HepG2 (cell line): Measurements from ENCODE around the gene POLG2. TPM values are rescaled to one million over a fixed set of nuclear protein-coding genes. Genes with fewer than 3 reads are reported as not detected.

ENCODE experiments used
- FOXK1 ChIP-seq: sonication (generic); formaldehyde crosslinking; IDR thresholded peaks from 2 replicates; pipeline ENCODE4 v1.4.0; 2020; ENCODE audit warnings: low read depth, missing genetic modification reagents, borderline replicate concordance
- FUBP1 ChIP-seq: sonication (generic); formaldehyde crosslinking; IDR thresholded peaks from 2 replicates; pipeline ENCODE4 v1.5.1; 2020; ENCODE audit warnings: missing genetic modification reagents, mild to moderate bottlenecking, borderline replicate concordance
- GPN1 ChIP-seq: sonication (generic); formaldehyde crosslinking; IDR thresholded peaks from 2 replicates; pipeline ENCODE4 v1.5.1; 2020; ENCODE audit warnings: missing genetic modification reagents, borderline replicate concordance
- GTF2F1 ChIP-seq: fragments of 150-350 bp; IDR thresholded peaks from 2 replicates; pipeline ENCODE4 v1.6.1; 2014; ENCODE audit warnings: low read length
- HES4 ChIP-seq: sonication (generic); formaldehyde crosslinking; IDR thresholded peaks from 2 replicates; pipeline ENCODE4 v1.9.0; 2021; ENCODE audit warnings: mild to moderate bottlenecking, missing genetic modification reagents, borderline replicate concordance
- HNRNPUL1 ChIP-seq: fragments of 200-400 bp; formaldehyde crosslinking; IDR thresholded peaks from 2 replicates; pipeline ENCODE4 v1.6.1; 2017; ENCODE audit warnings: low read depth, mild to moderate bottlenecking, low read length, moderate library complexity
- IRF9 ChIP-seq: sonication (generic); formaldehyde crosslinking; IDR thresholded peaks from 2 replicates; pipeline ENCODE4 v1.8.0; 2022; ENCODE audit warnings: missing genetic modification reagents, mild to moderate bottlenecking, borderline replicate concordance
- KLF6 ChIP-seq: IDR thresholded peaks from 2 replicates; pipeline ENCODE4 v1.8.0; 2016; ENCODE audit warnings: missing biosample characterization, missing genetic modification reagents
- NCOR1 ChIP-seq: fragments of 200-600 bp; sonication (generic); IDR thresholded peaks from 2 replicates; pipeline ENCODE4 v1.7.0; 2017; ENCODE audit warnings: antibody characterized with exemption, low read length, borderline replicate concordance
- NFE2L2 ChIP-seq: fragments of 150-350 bp; IDR thresholded peaks from 2 replicates; pipeline ENCODE4 v1.6.1; 2014; ENCODE audit warnings: low read length
- POLR2G ChIP-seq: fragments of 200-400 bp; formaldehyde crosslinking; IDR thresholded peaks from 2 replicates; pipeline ENCODE4 v1.6.1; 2018; ENCODE audit warnings: mild to moderate bottlenecking, low read depth, low read length, moderate library complexity
- THAP7 ChIP-seq: sonication (generic); formaldehyde crosslinking; IDR thresholded peaks from 2 replicates; pipeline ENCODE4 v1.8.1; 2023; ENCODE audit warnings: mild to moderate bottlenecking, missing genetic modification reagents
- ZBTB38 ChIP-seq: sonication (generic); formaldehyde crosslinking; IDR thresholded peaks from 2 replicates; pipeline ENCODE4 v1.5.1; 2020; ENCODE audit warnings: mild to moderate bottlenecking, missing genetic modification reagents
- ZFP36L2 ChIP-seq: sonication (generic); formaldehyde crosslinking; IDR thresholded peaks from 2 replicates; pipeline ENCODE4 v1.4.0; 2020; ENCODE audit warnings: missing genetic modification reagents
- ZHX2 ChIP-seq, 2 experiments: sonication (generic) in 1 of 2; formaldehyde crosslinking in 1 of 2; IDR thresholded peaks; 2 replicates each; pipeline versions ENCODE4 v1.6.1 to v1.9.0; 2014 to 2022; ENCODE audit warnings: antibody characterized with exemption in 1 of 2, borderline replicate concordance in 1 of 2, inconsistent platforms in 1 of 2, low read depth in 1 of 2, missing genetic modification reagents in 1 of 2
- ZMAT5 ChIP-seq: sonication (generic); formaldehyde crosslinking; IDR thresholded peaks from 2 replicates; pipeline ENCODE4 v1.5.0; 2020; ENCODE audit warnings: mild to moderate bottlenecking, low read depth, missing genetic modification reagents, borderline replicate concordance
- ZNF124 ChIP-seq: sonication (generic); formaldehyde crosslinking; IDR thresholded peaks from 2 replicates; pipeline ENCODE4 v1.4.0; 2020; ENCODE audit warnings: missing genetic modification reagents
- ZNF207 ChIP-seq: fragments of 450-650 bp; IDR thresholded peaks from 2 replicates; pipeline ENCODE4 v1.6.1; 2016; ENCODE audit warnings: antibody characterized with exemption, borderline replicate concordance
- ZNF577 ChIP-seq: sonication (generic); formaldehyde crosslinking; IDR thresholded peaks from 2 replicates; pipeline ENCODE4 v1.4.0; 2020; ENCODE audit warnings: mild to moderate bottlenecking, low read depth, missing genetic modification reagents, borderline replicate concordance
- ZNF792 ChIP-seq: IDR thresholded peaks from 2 replicates; pipeline ENCODE4 v1.6.1; 2016
- ZSCAN25 ChIP-seq: sonication (generic); formaldehyde crosslinking; IDR thresholded peaks from 2 replicates; pipeline ENCODE4 v1.8.0; 2022; ENCODE audit warnings: mild to moderate bottlenecking, missing genetic modification reagents
- polyA plus RNA-seq, 8 experiments: library from polyadenylated mRNA; depleted of rRNA in 3 of 8; stranded (reverse) in 7 of 8; unstranded in 1 of 8; fragments of >200 nt; fragmentation: Illumina TruSeq in 4 of 8; extraction: Trizol in 4 of 8; gene quantifications; 2 replicates each; pipeline versions ENCODE4 v1.2.1 to v1.2.3, GENCODE V29; 2011 to 2016; ENCODE audit warnings: low read depth in 4 of 8, missing spikeins in 1 of 8, mixed read lengths in 1 of 8; ENCODE audit not compliant: insufficient read depth in 1 of 8
- total RNA-seq, 5 experiments: library from RNA; depleted of rRNA; stranded (reverse); fragments of >200 nt; fragmentation: Illumina TruSeq; extraction: Trizol; gene quantifications; 2 replicates each; pipeline ENCODE4 v1.2.3, GENCODE V29; 2016; ENCODE audit warnings: low read depth in 1 of 5

POLG2 gene
- total and polyA plus RNA-seq, 2 of the 13 experiments (the other 11 are each of a cell fraction or from before 2014, with no cell fraction given) = 21.1 to 25.5 TPM

- TF ChIP-seq THAP7 (CRISPR knock-in tag) (no peak), HES4 (CRISPR knock-in tag) (0 out of 2 replicates have a peak, but pooled peaks have one; percentile 4), IRF9 (CRISPR knock-in tag) (no peak), ZSCAN25 (CRISPR knock-in tag) (peak; percentile 1; the same call in 1 of the 2 replicates), HNRNPUL1 (no peak), FUBP1 (CRISPR knock-in tag) (no peak), ZNF207 (no peak), NCOR1 (no peak), FOXK1 (CRISPR knock-in tag) (no peak; the same call in 1 of the 2 replicates), ZNF577 (CRISPR knock-in tag) (no peak), ZNF124 (CRISPR knock-in tag) (no peak), ZHX2 (IDR thresholded peaks at IDR 0.05; ENCODE audit: low read depth) (no peak), ZHX2 (CRISPR knock-in tag; IDR thresholded peaks at IDR 0.05; ENCODE audit: borderline replicate concordance) (no peak), GTF2F1 (peak; percentile 98), KLF6 (CRISPR knock-in tag) (peak; percentile 56; the same call in 1 of the 2 replicates), ZNF792 (CRISPR knock-in tag) (peak; percentile 74), ZFP36L2 (CRISPR knock-in tag) (no peak; the same call in 1 of the 2 replicates), NFE2L2 (no peak), POLR2G (peak; percentile 98), GPN1 (CRISPR knock-in tag) (no peak; the same call in 1 of the 2 replicates), ZMAT5 (no peak), ZBTB38 (CRISPR knock-in tag) (no peak; the same call in 1 of the 2 replicates)
These were observed 9.3 kb upstream of the POLG2 start, which contains the start of gene DDX5 (continued) for GRCh38 chr17:64506201-64506575.
